Immature natural killer cell (primary cell): Measurements from ENCODE around the gene GALNTL6. TPM values are rescaled to one million over a fixed set of nuclear protein-coding genes. Genes with fewer than 3 reads are reported as not detected.
"Not testable (repeated sequence)": the region's sequence is repeated elsewhere in the genome, so short reads cannot be mapped to it uniquely, and the experiment has no call there.

ENCODE experiments used
- DNase-seq, 3 donors: peaks; one replicate each; pipeline ENCODE4 v3.0.0; 2022; ENCODE audit warnings: mixed read lengths in 1 of 3
- H3K27ac Mint-ChIP-seq, 6 donors: one replicate each; pipeline ENCODE4 v1.8.0; 2020; ENCODE audit warnings: mixed read lengths in 6 of 6, mild to moderate bottlenecking in 5 of 6, inconsistent platforms in 4 of 6, moderate library complexity in 3 of 6
- H3K27me3 Mint-ChIP-seq, 3 donors: one replicate each; pipeline ENCODE4 v1.8.0; 2020 to 2021; ENCODE audit warnings: low read depth in 3 of 3, mild to moderate bottlenecking in 3 of 3, mixed read lengths in 3 of 3, moderate library complexity in 3 of 3, inconsistent platforms in 1 of 3
- H3K36me3 Mint-ChIP-seq, 3 donors: one replicate each; pipeline ENCODE4 v1.8.0; 2020; ENCODE audit warnings: mixed read lengths in 3 of 3, inconsistent platforms in 2 of 3, mild to moderate bottlenecking in 2 of 3
- H3K4me1 Mint-ChIP-seq, 2 donors: one replicate each; pipeline ENCODE4 v1.8.0; 2020; ENCODE audit warnings: inconsistent platforms in 2 of 2, mild to moderate bottlenecking in 2 of 2, mixed read lengths in 2 of 2, moderate library complexity in 1 of 2
- H3K4me3 Mint-ChIP-seq, 5 donors: one replicate each; pipeline ENCODE4 v1.8.0; 2020; ENCODE audit warnings: mild to moderate bottlenecking in 5 of 5, mixed read lengths in 5 of 5, inconsistent platforms in 3 of 5, moderate library complexity in 3 of 5
- H3K9me3 Mint-ChIP-seq, 6 donors: one replicate each; pipeline ENCODE4 v1.8.0; 2020; ENCODE audit warnings: mild to moderate bottlenecking in 6 of 6, mixed read lengths in 6 of 6, inconsistent platforms in 4 of 6, moderate library complexity in 3 of 6
- polyA plus RNA-seq, 3 donors: library from polyadenylated mRNA; unstranded; fragments of 300-500 nt; fragmentation: Illumina TruSeq; gene quantifications; one replicate each; pipeline ENCODE4 v1.2.3, GENCODE V29; 2021

GALNTL6 gene
- polyA plus RNA-seq, 3 donors from 2014 or later: not detected

DNA sequence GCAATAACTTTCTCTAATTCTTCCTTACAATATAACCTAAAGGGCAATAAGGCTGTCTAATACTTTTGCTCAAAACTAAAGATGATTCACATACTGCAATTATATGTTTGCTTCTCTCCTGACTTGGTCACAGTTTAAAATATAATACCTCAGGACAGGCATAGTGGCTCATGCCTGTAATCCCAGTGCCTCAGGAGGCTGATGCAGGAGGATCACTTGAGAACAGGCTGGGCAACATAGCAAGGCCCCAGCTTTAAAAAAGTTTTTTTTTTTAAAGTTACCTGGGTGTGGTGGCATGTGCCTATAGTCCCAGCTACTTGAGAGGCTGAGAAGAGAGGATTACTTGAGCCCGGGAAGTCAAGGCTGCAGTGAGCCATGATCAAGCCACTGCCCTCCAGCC is 1125.7 kb downstream of the GALNTL6 start:
- Mint-ChIP-seq H3K9me3 (peaks cover 0 to 3% (median under 1%) of the 10 kb centered on the region in 6 donors), H3K4me3 (no peak overlapping the region), H3K36me3 (no peaks in the 10 kb centered on the region), H3K27ac (no peak overlapping the region), H3K27me3 (peaks cover 0 to 2% (median 0%) of the 10 kb centered on the region in 3 donors), H3K4me1 (no peaks in the 10 kb centered on the region)
- no peak for DNase-seq

DNA sequence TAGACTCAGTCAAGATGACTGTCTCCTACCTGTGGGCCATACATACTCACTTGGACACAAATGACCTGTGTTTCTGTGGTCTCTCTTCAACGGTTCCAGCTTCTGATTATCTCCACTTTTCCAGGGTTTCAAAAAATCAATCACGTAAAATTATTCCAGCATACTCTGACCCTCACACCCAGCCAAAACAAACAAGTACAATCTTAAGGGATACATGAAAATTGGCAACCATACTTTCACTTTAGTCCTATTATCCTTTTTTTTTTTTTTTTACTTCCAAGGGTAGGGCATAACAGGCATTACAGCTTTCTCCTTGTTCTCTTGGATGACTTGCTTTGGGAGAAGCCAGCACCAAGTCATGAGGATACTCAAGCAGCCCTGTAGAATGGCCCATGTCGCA is 1129.6 kb downstream of the GALNTL6 start:
- DNase-seq: no peak
- Mint-ChIP-seq H3K4me1 (no peaks in the 10 kb centered on the region), H3K4me3 (no peak overlapping the region), H3K27ac (no peak overlapping the region), H3K36me3 (no peaks in the 10 kb centered on the region), H3K27me3 (peaks cover 0 to 4% (median 2%) of the 10 kb centered on the region in 3 donors), H3K9me3 (peaks cover 0 to 4% (median 0%) of the 10 kb centered on the region in 6 donors)

DNA sequence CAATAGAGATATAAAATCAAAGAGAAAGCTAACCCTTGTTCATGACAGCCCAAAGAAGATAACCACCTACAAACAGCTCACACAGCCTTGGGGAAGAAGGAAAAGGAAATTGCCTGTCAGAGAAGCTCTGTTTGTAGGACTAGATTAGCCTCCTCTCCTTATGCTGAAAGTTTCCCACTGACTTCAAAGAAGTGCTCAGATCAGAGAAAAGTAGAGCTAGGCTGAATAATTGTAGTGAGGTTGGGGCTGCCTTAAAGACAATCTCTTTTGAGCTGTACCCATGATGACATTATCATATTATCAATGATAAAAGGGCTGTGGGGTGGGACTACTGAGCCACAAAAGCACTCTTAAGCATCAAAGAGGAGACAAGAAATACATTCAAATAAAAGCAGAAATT is 1132.4 kb downstream of the GALNTL6 start:
- no peak overlapping the region for H3K27ac Mint-ChIP-seq
- peaks cover 0 to 4% (median 0%) of the 10 kb centered on the region in 6 donors for H3K9me3 Mint-ChIP-seq
- DNase-seq: no peak
- no peaks in the 10 kb centered on the region for H3K4me1 Mint-ChIP-seq
- no peak overlapping the region for H3K4me3 Mint-ChIP-seq
- peaks cover 0 to 6% (median 3%) of the 10 kb centered on the region in 3 donors for H3K27me3 Mint-ChIP-seq
- H3K36me3 Mint-ChIP-seq: no peaks in the 10 kb centered on the region

DNA sequence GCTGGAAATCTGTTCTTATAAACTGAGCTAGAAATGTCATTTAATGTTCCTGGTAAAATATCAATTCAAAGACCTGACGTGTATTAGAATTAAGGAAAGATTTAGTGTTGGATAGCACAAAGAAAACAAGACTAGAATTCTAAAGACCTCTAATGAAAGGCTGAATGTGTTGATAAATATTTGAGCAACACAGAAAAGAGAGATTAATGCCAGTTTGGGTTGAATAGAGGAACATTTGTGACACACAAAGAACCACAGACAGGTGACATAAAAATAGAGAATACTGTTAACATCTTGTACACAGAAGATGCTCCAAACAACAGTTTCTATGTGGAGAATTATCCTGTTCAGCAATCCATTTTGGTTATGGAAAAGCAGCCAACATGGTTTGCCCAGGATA is 1133.3 kb downstream of the GALNTL6 start:
- Mint-ChIP-seq H3K4me1 (no peaks in the 10 kb centered on the region), H3K36me3 (no peaks in the 10 kb centered on the region), H3K27ac (no peak overlapping the region), H3K4me3 (no peak overlapping the region), H3K27me3 (peaks cover 0 to 6% (median 3%) of the 10 kb centered on the region in 3 donors), H3K9me3 (peaks cover 0 to 4% (median 0%) of the 10 kb centered on the region in 6 donors)
- no peak for DNase-seq

DNA sequence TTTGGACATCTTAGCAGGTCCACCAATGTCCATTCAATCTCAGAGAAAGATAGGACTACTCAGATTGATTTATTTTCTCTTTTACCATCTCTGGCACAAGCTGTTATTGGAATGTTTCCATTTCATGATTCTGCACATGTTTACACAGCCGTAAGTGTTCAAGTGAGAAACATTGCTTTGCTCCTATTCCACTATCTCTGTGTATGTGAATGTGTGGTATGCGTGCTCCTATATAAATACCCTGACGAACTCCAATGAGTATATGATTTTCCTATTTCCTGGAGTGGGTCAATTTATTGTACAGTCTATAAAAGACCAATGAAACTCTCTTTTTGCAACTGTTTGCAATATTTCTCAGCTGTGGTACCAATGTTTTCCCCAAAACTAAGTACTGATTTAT is 1134.4 kb downstream of the GALNTL6 start:
- Mint-ChIP-seq H3K9me3 (peaks cover 0 to 4% (median 0%) of the 10 kb centered on the region in 6 donors), H3K27me3 (peaks cover 0 to 5% (median 3%) of the 10 kb centered on the region in 3 donors), H3K27ac (no peak overlapping the region), H3K36me3 (no peaks in the 10 kb centered on the region), H3K4me1 (no peaks in the 10 kb centered on the region), H3K4me3 (no peak overlapping the region)
- DNase-seq: no peak

DNA sequence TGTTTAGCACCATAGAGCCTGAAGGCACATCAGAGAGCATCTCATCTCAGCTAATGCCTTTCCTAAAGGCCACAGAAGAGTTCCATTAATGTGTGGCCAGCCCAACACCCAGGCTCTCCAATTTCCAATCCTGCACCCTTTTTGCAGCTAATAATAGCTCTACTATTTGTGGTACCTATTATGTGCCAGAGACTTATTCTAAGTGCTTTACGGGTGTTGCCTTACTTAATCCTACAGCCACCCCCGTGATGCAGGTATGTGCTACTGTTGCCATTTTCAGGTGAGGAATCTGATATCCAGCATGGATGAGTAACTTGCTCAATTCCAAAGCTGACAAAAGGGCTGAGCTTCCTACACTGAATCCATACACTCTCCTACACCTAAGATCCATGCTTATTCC is 1137.8 kb downstream of the GALNTL6 start:
- H3K27ac Mint-ChIP-seq: no peak overlapping the region

DNA sequence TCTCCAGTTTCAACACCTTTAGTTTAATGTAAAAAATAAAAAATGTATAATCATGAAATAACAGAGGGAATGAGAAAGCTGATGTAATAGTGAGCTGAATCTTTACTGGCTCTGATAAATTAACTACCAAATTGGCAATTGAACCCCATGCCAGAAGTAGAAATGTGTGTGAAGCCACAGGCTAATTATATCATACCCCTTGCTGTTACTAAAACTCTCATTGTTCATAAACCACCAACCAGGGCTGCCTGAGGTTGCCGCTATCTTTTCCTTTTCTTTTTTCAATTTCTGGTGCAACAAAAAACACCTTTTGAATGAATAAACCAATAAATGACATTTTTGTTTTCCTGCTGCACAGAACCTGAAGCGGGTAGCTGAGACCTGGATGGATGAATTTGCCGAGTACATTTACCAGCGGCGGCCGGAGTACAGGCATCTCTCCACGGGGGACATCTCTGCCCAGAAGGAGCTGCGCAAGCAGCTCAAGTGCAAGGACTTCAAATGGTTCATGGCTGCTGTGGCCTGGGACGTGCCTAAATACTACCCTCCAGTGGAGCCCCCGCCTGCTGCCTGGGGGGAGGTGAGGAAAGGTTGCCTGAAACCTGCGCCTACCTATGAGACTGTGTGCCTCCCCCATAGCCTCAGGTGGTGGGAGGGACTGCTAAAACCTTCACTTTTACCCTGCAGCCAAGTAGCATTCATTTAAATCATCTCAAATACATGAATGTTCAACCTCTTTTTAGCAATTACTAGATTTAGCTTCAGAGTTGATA is 1138.7 kb downstream of the GALNTL6 start:
- Mint-ChIP-seq H3K4me1 (no peaks in the 10 kb centered on the region), H3K36me3 (no peaks in the 10 kb centered on the region), H3K27me3 (peaks cover 0 to 7% (median 1%) of the 10 kb centered on the region in 3 donors), H3K27ac (no peak overlapping the region), H3K4me3 (no peak overlapping the region), H3K9me3 (peaks cover 0 to 4% (median 0%) of the 10 kb centered on the region in 6 donors)
- no peak for DNase-seq

More for the DNA sequence above, 1137.8 kb downstream of the GALNTL6 start:
- Mint-ChIP-seq H3K9me3 (peaks cover 0 to 7% (median 0%) of the 10 kb centered on the region in 6 donors), H3K36me3 (no peaks in the 10 kb centered on the region), H3K4me1 (no peaks in the 10 kb centered on the region), H3K27me3 (peaks cover 0 to 7% (median 1%) of the 10 kb centered on the region in 3 donors), H3K4me3 (no peak overlapping the region)
- DNase-seq: no peak

DNA sequence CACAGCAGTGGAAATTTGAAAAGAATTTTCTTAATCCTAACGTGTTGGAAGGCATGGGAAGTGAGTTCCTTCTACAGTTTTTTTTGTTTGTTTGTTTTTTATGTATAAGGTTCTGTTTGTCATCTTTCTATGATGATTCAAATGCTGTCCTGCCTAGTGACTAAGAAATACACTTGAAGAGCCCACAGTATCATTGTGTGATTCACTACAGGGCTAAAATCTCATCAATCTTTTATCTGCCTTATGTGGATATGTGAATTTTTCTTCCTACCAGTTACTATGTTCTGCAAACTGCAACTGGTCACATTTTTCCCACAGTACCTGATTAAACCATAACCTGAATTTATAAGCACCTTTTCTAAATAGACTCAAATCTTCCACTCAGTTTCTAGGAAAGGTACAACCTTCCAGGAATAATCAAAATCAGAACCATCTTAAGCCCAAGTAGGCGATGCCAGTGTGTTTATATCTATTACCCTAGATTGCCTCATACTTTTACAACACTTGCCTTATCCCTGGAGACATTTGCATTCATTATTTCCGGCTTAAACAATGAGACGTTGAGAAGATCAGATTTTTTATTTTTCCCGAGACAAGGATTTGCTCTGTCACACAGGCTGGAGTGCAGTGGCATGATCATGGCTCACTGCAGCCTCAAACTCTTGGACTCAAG is 1140.8 kb downstream of the GALNTL6 start:
- Mint-ChIP-seq H3K4me3 (no peak overlapping the region), H3K9me3 (peaks cover 0 to 4% (median 0%) of the 10 kb centered on the region in 6 donors), H3K27me3 (peaks cover 0 to 5% (median 0%) of the 10 kb centered on the region in 3 donors), H3K27ac (no peak overlapping the region), H3K4me1 (no peaks in the 10 kb centered on the region), H3K36me3 (no peaks in the 10 kb centered on the region)
- DNase-seq: no peak

DNA sequence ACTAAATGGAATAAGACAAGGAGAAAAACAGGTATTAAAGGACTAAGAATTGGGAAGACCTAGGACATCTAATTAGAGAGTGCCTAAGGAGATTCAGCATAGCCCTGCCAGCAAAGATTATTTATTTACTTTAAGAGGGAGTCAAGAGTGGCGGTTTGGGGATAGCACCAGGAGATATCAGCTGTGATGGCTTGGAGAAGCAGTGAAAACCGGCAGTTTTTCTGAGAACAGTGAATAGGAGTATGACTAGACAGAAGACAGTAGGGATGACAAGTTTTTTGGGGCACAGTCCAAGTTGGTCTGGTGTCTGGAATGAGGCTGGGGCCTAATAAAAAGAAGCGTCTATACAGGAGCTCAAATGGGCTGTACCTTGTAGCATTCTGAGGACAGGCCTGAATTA is 1143.1 kb downstream of the GALNTL6 start:
- not testable (repeated sequence) for H3K9me3 Mint-ChIP-seq, H3K27ac Mint-ChIP-seq, H3K4me1 Mint-ChIP-seq, H3K4me3 Mint-ChIP-seq, DNase-seq, H3K27me3 Mint-ChIP-seq, H3K36me3 Mint-ChIP-seq

DNA sequence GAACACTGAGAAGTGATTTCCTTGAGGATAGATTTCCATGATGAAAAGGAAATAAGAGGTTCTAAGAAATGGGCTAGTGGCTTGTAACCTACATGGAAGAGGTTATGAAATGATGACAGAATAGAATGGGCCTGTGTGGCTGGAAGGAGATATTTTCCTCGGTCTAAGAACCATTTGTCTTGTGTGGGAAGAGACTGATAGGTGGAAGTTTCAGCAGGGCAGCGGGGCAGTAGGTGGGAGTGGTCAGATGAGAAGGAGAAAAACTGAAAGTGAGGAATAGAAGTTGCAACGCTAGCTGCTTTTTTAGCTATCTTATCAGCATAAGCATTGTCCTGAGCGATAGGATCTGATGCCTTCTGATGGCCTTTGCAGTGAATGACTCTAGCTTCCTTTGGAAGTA is 1144.0 kb downstream of the GALNTL6 start:
- Mint-ChIP-seq H3K27me3 (peaks cover 0 to 4% (median 2%) of the 10 kb centered on the region in 3 donors), H3K4me1 (no peaks in the 10 kb centered on the region), H3K27ac (no peak overlapping the region), H3K9me3 (peaks cover 0 to 5% (median 0%) of the 10 kb centered on the region in 6 donors), H3K36me3 (no peaks in the 10 kb centered on the region), H3K4me3 (no peak overlapping the region)
- no peak for DNase-seq

DNA sequence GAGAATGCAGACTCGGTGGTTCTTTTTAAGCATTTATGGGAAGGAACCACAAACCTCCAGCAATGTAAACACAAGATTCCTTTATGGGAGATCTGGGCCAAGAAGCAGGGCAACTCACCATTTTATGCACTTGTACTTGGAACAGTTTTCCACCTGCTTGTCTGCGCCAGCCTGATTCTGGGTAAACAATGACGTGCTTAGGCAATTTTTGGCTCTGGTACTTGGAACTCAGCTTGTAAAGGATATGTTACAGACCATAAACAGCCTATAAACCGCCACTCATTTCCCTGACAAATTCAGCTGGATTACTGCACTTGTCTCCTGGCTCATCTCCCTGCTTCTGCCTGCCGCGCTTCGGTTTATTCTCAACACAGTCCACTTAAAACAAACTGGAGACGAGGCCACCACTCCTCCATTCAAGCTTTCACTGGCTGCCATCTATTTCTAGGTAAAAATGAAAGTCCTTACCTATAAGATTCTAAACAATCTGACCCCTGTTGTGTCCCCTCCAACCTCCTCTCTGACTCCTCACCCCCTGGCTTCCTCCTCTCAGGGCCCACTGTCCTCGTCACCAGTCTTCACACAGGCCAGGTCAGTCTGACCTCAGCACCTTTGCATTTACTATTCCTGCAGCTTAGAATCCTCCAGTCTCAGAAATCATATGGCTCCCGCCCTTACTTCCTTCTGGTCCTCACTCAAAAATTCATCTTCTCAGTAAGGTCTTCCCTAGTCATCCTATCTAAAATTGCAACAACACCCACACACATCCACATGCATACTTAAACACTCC is 1149.6 kb downstream of the GALNTL6 start:
- peaks cover 0 to 2% (median 2%) of the 10 kb centered on the region in 3 donors for H3K27me3 Mint-ChIP-seq
- H3K4me1 Mint-ChIP-seq: no peaks in the 10 kb centered on the region
- H3K27ac Mint-ChIP-seq: no peak overlapping the region
- H3K4me3 Mint-ChIP-seq: no peak overlapping the region
- DNase-seq: no peak
- peaks cover 0 to 3% (median under 1%) of the 10 kb centered on the region in 6 donors for H3K9me3 Mint-ChIP-seq
- H3K36me3 Mint-ChIP-seq: no peaks in the 10 kb centered on the region

DNA sequence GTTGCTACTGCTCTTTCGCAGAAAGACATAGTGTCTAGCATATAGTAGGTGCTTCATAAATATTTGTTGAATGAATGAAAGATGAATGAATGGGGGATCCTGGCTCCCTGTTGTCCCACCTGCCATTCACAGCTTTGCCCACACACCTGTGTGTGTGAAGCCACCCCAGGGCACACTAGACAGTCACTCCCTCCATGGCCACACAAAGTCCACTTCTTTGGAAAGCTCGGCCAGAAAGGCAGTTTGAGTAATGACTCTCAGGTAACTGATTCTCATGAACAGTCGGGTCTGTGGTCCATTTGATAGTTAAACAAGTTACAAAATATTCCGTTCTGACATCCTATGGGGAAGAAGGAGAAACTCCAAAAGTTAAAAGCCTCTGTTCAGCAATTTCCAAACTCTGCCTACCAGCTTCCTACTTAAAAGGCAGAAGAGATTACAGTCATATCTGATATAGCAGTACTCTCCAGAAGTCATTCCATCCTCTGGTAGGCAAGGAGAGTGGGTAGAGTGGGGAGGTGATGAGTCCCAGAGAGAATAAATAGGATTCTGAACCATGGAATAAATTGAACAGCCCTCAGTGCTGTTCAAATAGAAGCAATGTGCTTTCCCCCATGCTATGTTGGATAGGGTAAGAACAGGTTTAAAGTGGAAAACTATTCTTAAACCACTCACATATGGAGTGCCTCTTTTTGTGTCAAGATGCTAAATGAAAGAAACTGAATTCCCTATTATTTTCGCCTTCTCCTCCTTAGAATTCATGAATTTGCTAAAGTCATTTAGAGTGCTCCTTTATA is 1150.5 kb downstream of the GALNTL6 start:
- no peak for DNase-seq
- H3K27ac Mint-ChIP-seq: no peak overlapping the region
- no peaks in the 10 kb centered on the region for H3K36me3 Mint-ChIP-seq

DNA sequence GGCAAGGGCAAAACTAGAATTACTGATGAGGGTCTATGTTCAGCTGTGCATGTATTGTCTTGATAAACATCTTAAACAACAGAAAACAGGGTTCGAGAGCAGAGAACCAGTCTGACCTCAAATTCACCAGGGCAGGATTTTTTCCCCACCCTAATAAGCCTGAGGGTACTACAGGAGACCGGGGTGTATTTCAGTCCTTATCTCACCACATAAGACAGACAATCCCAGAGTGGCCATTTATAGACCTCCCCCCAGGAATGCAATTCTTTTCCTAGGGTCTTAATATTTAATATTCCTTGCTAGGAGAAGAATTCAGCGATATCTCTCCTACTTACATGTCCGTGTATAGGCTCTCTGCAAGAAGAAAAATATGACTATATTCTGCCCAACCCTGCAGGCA is 1157.0 kb downstream of the GALNTL6 start:
- H3K4me1 Mint-ChIP-seq, H3K27me3 Mint-ChIP-seq, H3K27ac Mint-ChIP-seq, H3K36me3 Mint-ChIP-seq, H3K4me3 Mint-ChIP-seq, DNase-seq: not testable (repeated sequence)
- H3K9me3 Mint-ChIP-seq: peaks cover 5 to 38% (median 17%) of the 10 kb centered on the region in 6 donors

More for the DNA sequence above, 1150.5 kb downstream of the GALNTL6 start:
- no peak overlapping the region for H3K4me3 Mint-ChIP-seq
- peaks cover 1 to 10% (median 7%) of the 10 kb centered on the region in 6 donors for H3K9me3 Mint-ChIP-seq
- peaks cover 0 to 2% (median 2%) of the 10 kb centered on the region in 3 donors for H3K27me3 Mint-ChIP-seq
- H3K4me1 Mint-ChIP-seq: no peaks in the 10 kb centered on the region
